Astrocyte (in vitro differentiated cells and primary cell): ENCODE data around the gene NEUROG3. TPM values are rescaled to one million over a fixed set of nuclear protein-coding genes. Genes with fewer than 3 reads are reported as not detected.

Experiments
- DNase-seq: peaks from one replicate; pipeline ENCODE4 v3.0.0-alpha.2; 2010; ENCODE audit warnings: low read depth
- FAIRE-seq: peaks from 2 replicates; lab custom pipeline; 2011; peaks lifted over from hg19 to GRCh38; lab: Jason Lieb, UNC
- H2AFZ ChIP-seq: 2 replicates; pipeline ENCODE4 v1.6.0; 2012; ENCODE audit warnings: low read depth, low read length, inconsistent platforms
- H3K27ac ChIP-seq: 2 replicates; pipeline ENCODE4 v1.5.1; 2011; ENCODE audit warnings: low read depth, low read length, inconsistent platforms
- H3K27me3 ChIP-seq: 2 replicates; pipeline ENCODE4 v1.6.0; 2011; ENCODE audit warnings: low read length, inconsistent platforms; ENCODE audit not compliant: insufficient read depth
- H3K36me3 ChIP-seq: 2 replicates; pipeline ENCODE4 v1.5.1; 2011; ENCODE audit warnings: low read length, inconsistent platforms; ENCODE audit not compliant: insufficient read depth
- H3K4me1 ChIP-seq: 2 replicates; pipeline ENCODE4 v1.5.1; 2011; ENCODE audit warnings: low read length, inconsistent platforms; ENCODE audit not compliant: insufficient read depth
- H3K4me2 ChIP-seq: 2 replicates; pipeline ENCODE4 v1.6.0; 2012; ENCODE audit warnings: low read length, inconsistent platforms
- H3K4me3 ChIP-seq: 2 replicates; pipeline ENCODE4 v1.5.1; 2011; ENCODE audit warnings: low read depth, mild to moderate bottlenecking, low read length, inconsistent platforms; ENCODE audit not compliant: insufficient read depth
- H3K79me2 ChIP-seq: 2 replicates; pipeline ENCODE4 v1.6.0; 2012; ENCODE audit warnings: mild to moderate bottlenecking, low read length, inconsistent platforms; ENCODE audit not compliant: insufficient read depth
- H3K9ac ChIP-seq: 2 replicates; pipeline ENCODE4 v1.6.0; 2012; ENCODE audit warnings: mild to moderate bottlenecking, low read length, inconsistent platforms
- H3K9me3 ChIP-seq: 2 replicates; pipeline ENCODE4 v1.5.1; 2012; ENCODE audit warnings: low read depth, mild to moderate bottlenecking, low read length, inconsistent platforms; ENCODE audit not compliant: insufficient read depth
- H4K20me1 ChIP-seq: 2 replicates; pipeline ENCODE4 v1.6.0; 2012; ENCODE audit warnings: low read length, inconsistent platforms; ENCODE audit not compliant: insufficient read depth
- H3K27ac Mint-ChIP-seq: one replicate; pipeline ENCODE4 v1.8.0; 2021; ENCODE audit warnings: mild to moderate bottlenecking, mixed read lengths; ENCODE audit not compliant: unreplicated experiment
- H3K27me3 Mint-ChIP-seq: one replicate; pipeline ENCODE4 v1.8.0; 2021; ENCODE audit warnings: low read depth, mixed read lengths; ENCODE audit not compliant: unreplicated experiment
- H3K36me3 Mint-ChIP-seq: one replicate; pipeline ENCODE4 v1.8.0; 2021; ENCODE audit warnings: low read depth, mixed read lengths; ENCODE audit not compliant: unreplicated experiment
- H3K4me1 Mint-ChIP-seq: one replicate; pipeline ENCODE4 v1.8.0; 2021; ENCODE audit warnings: low read depth, mixed read lengths; ENCODE audit not compliant: unreplicated experiment
- H3K4me3 Mint-ChIP-seq: one replicate; pipeline ENCODE4 v1.8.0; 2021; ENCODE audit warnings: mild to moderate bottlenecking, moderate library complexity, mixed read lengths; ENCODE audit not compliant: unreplicated experiment
- H3K9me3 Mint-ChIP-seq: one replicate; pipeline ENCODE4 v1.8.0; 2021; ENCODE audit warnings: mild to moderate bottlenecking, mixed read lengths; ENCODE audit not compliant: unreplicated experiment
- CTCF ChIP-seq: IDR thresholded peaks from 2 replicates; pipeline ENCODE4 v1.5.1; 2011; ENCODE audit warnings: low read depth, mild to moderate bottlenecking, inconsistent platforms, low read length, moderate library complexity; ENCODE audit not compliant: insufficient read depth
- EZH2 ChIP-seq: IDR thresholded peaks from 2 replicates; pipeline ENCODE4 v1.6.1; 2012; ENCODE audit warnings: mild to moderate bottlenecking, low read length, inconsistent platforms; ENCODE audit not compliant: insufficient read depth
- total RNA-seq: library from RNA; stranded (reverse); gene quantifications from 2 replicates; pipeline ENCODE4 v1.2.1, GENCODE V29; 2021

NEUROG3 gene
- total RNA-seq, 1 donor from 2014 or later: not detected

GRCh38 chr10:69580435-69580834 lies 7.2 kb upstream of the NEUROG3 start:
- Histone ChIP-seq H3K4me3 (no peak overlapping the region), H2AFZ (no peak overlapping the region), H3K4me2 (no peak overlapping the region), H3K9ac (no peak overlapping the region), H3K9me3 (no peaks in the 10 kb centered on the region), H3K27ac (no peak overlapping the region), H4K20me1 (no peaks in the 10 kb centered on the region), H3K36me3 (no peaks in the 10 kb centered on the region), H3K27me3 (peaks cover 58% of the 10 kb centered on the region), H3K4me1 (no peaks in the 10 kb centered on the region), H3K79me2 (no peaks in the 10 kb centered on the region)
- TF ChIP-seq CTCF (no peak), EZH2 (no peak)
- Mint-ChIP-seq H3K9me3 (peaks cover 4% of the 10 kb centered on the region), H3K27ac (no peak overlapping the region), H3K27me3 (peaks cover 64% of the 10 kb centered on the region), H3K4me1 (no peaks in the 10 kb centered on the region), H3K36me3 (no peaks in the 10 kb centered on the region), H3K4me3 (no peak overlapping the region)
- no peak for FAIRE-seq
- no peak for DNase-seq

- Mint-ChIP-seq H3K27ac (no peak overlapping the region), H3K4me3 (no peak overlapping the region), H3K4me1 (peaks cover 3% of the 10 kb centered on the region), H3K36me3 (peaks cover under 1% of the 10 kb centered on the region), H3K27me3 (peaks cover 73% of the 10 kb centered on the region), H3K9me3 (peaks cover 6% of the 10 kb centered on the region)
- FAIRE-seq (no peak), DNase-seq (no peak)
- Histone ChIP-seq H3K79me2 (no peaks in the 10 kb centered on the region), H3K36me3 (no peaks in the 10 kb centered on the region), H3K27ac (no peak overlapping the region), H2AFZ (no peak overlapping the region), H3K4me3 (no peak overlapping the region), H3K9ac (no peak overlapping the region), H3K27me3 (peaks cover 67% of the 10 kb centered on the region), H4K20me1 (no peaks in the 10 kb centered on the region), H3K4me1 (no peaks in the 10 kb centered on the region), H3K9me3 (no peaks in the 10 kb centered on the region), H3K4me2 (no peak overlapping the region)
- TF ChIP-seq EZH2: no peak
- no peak for TF ChIP-seq CTCF
These were observed 6.3 kb upstream of the NEUROG3 start for GRCh38 chr10:69579464-69580060.

- H3K9ac ChIP-seq: no peak overlapping the region
- H4K20me1 ChIP-seq: no peaks in the 10 kb centered on the region
- H2AFZ ChIP-seq: no peak overlapping the region
- Mint-ChIP-seq H3K4me3 (no peak overlapping the region), H3K4me1 (peaks cover 4% of the 10 kb centered on the region), H3K27me3 (peaks cover 83% of the 10 kb centered on the region), H3K9me3 (peaks cover 6% of the 10 kb centered on the region), H3K36me3 (peaks cover 2% of the 10 kb centered on the region), H3K27ac (no peak overlapping the region)
- no peak overlapping the region for H3K4me3 ChIP-seq
- no peak for DNase-seq
- no peaks in the 10 kb centered on the region for H3K4me1 ChIP-seq
- no peak for TF ChIP-seq CTCF
- TF ChIP-seq EZH2: peak; percentile 6
- no peak for FAIRE-seq
- peaks cover 69% of the 10 kb centered on the region for H3K27me3 ChIP-seq
- H3K36me3 ChIP-seq: no peaks in the 10 kb centered on the region
- H3K27ac ChIP-seq: no peak overlapping the region
- H3K4me2 ChIP-seq: no peak overlapping the region
- H3K9me3 ChIP-seq: no peaks in the 10 kb centered on the region
- H3K79me2 ChIP-seq: no peaks in the 10 kb centered on the region
These were observed 5.3 kb upstream of the NEUROG3 start for GRCh38 chr10:69578508-69578991.
